Middle frontal gyrus (tissue), 1 donor: ENCODE results near the gene SORCS2.
A peak's percentile ranks its signal among the peaks of the same experiment; 100 is the strongest.

Experiments
- DNase-seq: peaks from one replicate; pipeline ENCODE4 v3.0.0-alpha.2; 2015; ENCODE audit warnings: low spot score; ENCODE audit errors: extremely low spot score

Gene SORCS2

DNA sequence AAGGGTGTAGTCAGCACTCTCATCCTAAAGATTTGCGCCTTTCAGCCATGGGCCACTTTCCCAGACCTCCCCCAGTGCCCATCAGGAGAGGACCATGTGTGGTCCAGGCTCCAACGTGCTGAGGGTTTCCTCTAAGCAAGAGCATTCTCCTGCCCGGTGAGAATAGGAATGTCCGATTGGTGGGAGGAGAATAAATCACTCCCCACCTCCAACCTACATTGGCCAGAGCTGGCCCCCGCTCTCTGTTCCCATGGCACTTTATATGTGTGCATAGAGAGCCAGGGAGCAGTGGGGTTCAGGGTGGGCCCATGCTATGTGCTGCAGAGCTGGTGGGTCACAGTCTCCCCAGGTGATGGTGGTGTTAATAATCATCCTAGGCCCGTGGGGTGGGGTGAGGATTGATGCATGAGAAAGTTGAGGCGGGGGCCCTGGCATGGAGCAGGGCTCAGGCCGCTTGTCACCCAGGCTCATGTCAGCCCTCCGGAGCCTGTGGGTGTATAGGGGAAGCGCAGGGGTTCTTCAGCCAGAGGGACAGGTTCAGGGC is 6.8 kb upstream of the SORCS2 start:
- DNase-seq = no peak

GRCh38 chr4:7186031-7186430 is 6.3 kb upstream of the SORCS2 start:
- no peak for DNase-seq

GRCh38 chr4:7186516-7187167 is 5.7 kb upstream of the SORCS2 start:
- DNase-seq = no peak

DNA sequence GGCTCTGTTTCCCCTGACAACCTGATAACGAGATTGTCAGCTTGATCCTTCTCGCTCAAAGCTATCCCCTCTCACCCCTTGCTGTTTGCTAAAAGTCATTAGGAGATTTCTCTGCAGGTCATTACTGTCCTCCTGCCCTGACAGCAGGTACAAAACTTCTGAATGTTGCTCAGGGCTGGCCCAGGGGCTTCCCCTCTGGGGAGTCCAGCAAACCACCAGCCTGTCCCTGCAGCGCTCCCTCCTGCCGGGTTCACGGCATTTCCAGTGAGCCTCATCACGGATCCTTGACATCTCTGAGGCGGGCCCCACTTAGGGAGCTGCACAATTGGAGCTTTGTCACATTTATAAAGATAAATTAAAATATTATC is 5.2 kb upstream of the SORCS2 start:
- DNase-seq = no peak

GRCh38 chr4:7187691-7188090 is 4.6 kb upstream of the SORCS2 start:
- DNase-seq = no peak

DNA sequence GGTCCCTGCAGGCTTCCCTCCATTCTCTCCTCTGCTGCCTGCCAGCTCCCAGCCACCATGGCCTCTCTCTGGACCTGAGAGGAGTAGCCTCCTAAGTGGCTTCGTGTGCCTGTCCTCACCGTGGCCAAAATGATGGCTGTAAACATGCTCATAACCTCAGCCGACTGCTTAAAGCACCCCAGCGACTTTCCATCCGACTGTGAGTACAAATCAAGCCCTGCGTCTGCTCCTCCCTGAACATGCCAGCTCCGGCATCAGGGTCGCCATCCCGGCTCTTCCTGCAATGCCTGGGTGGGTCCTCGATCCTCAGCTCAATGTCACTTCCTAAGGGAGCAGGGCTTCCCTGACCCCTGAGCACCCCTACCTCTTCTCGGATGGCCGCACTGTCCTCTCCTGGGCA is 3.3 kb upstream of the SORCS2 start:
- no peak for DNase-seq

GRCh38 chr4:7189475-7190277 is 2.7 kb upstream of the SORCS2 start:
- DNase-seq = no peak

- no peak for DNase-seq
These were observed 2.1 kb upstream of the SORCS2 start for GRCh38 chr4:7190278-7190594.

DNA sequence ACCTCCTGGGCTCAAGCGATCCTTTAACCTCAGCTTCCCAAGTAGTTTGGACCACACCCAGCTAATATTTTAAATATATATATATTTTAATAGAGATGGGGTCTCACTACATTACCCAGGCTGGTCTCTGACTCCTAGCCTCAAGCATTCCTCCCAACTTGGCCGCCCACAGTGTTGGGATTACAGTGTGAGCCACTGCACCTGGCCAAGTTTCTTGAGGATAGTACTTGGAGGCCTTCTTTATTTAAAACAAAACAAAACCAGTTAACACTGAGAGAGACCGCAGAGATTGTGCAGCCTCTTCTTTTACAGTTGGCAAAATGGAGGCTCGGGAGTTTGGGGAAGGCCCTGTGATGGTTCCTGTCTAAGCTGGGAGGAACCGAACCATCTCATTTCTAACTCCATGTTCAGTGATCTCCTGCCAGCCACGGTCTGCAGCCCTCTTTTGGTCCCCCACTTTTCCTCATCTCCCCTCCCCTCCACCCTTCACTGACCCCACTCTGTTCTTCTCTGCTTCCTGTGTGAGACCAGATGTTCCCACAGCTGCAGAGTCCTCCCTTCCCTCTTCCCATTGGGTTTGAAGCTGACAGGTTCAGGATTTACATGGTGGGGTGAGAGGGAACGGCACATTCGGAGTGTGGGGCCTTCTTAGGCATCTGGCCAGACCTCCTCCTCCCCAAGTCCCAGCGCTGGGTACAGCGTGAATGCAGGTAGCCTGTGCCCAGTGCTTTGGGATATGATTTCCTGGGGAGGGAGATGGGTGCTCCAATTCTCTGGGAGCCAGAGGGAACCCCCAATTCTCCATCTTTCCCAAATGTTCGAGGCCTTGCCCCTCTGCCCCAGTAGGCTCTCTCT is 1.4 kb upstream of the SORCS2 start:
- DNase-seq = no peak

DNA sequence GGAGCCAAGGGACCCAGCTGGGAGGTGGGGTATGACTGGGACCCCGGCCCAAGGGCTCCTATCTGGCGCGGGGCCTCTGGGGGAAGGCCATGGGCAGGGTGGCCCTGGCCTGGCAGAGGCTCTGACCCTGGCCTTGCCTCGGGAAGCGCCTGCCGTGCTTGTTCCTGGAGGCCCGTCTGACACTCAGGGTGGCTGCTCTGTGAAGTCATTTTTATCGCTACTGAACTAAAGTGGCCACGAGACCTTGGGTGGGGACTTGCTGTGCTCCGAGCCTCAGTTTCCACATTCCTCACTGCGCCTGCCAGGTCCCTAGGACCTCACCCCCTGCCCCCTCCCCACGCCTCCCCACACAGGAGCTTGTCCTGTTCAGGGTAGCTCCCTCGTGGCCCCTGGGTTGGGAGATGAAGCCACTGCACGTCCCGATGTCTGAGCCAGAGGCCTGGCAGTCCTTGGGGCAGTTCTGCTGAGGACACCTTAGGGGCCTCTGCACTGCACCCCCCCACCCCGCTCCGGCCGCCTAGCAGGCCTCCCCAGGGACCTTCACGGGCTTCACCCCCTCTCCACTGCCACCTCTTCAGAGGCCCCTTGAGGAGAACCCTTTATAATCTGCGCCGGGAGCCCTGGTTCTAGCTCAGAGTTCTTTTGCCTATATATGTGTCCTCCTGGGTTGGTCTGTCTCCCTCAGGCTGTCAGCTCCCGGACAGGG is 639 bp upstream of the SORCS2 start:
- no peak for DNase-seq

DNA sequence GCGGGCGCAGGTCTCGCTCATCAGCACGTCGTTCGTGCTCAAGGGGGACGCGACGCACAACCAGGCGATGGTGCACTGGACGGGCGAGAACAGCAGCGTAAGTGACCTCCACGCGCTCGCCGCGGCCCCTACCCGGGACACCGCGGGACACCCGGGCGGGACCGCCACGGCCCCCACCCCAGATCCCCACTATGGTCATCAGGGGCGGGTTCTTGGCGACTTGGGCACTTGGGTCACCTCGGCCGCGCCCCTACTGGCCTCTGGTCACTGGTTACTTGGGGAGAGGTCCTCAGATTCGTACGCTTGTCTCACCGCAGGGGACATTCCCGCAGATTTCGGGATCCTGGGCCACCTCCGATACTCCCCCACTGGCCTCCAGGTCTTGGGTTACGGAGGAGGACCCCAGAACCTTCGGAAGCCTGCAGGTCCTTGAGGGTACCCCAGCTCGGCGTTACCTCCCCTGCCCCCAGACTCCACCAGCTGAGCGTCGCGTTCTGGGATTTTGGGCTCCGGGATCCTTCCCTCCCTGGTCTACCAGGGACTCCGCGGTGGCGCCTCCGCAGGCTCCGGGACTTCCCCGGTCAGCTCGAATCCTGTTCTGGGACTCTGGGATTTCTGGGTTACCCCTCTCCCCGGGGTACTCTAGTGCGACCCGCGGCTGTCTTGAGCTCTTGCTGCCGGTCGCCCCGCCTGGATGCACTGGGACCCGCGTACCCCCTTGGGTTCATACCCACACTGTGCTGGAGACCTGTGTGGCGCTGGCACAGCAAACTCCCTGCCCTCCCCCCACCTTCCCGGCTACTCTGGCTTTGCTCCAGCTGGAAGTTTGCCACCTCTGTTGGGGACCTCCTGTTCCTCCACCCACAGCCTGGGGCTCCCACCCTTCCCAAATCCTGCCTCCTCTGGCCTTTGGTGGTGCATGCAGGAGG is 956 bp downstream of the SORCS2 start:
- DNase-seq = no peak

DNA sequence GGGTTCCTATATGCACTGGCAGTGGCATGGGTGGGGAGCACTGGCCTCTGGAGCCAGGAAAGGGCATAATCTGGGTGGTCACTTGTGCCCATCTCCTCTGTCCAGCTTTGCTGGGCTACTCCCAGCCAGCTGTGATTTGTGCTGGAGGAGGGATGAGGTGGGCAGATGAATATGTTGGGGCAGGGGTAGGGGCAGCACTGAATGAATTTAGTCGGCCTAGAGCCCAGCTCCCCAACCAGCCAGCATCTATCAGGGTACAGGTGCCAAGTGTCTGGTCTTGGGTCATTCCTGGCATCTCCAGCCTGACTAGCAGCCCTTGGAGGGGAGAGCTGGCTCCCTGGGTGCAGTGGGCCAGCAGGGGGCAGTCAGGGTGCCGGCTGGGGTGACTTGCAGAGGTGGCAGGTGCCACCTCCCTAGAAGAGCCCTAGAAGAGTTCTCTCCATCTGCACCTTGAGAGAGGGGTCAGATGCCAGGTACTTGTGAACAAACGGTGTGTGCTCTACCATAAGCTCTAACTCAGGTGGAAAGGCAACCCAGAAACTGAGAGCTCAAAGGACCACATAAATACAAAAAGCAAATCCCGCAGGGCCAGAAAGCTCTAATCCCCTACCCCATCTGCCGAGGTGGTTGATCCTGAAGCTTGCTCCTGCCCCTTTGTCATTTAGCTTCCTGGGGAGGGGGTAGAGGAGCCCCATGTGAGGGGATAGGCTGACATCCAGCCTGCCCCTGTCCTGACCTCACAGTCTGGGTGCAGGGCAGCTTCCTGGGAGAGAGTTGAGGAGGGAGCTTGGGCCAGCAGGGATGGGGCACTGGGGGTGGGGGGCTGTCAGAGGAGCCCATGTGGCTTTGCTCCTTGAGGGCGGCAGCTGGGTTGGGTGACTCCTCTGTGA is 2.2 kb downstream of the SORCS2 start:
- DNase-seq = no peak

GRCh38 chr4:7195141-7195515 is 2.8 kb downstream of the SORCS2 start:
- DNase-seq = no peak

DNA sequence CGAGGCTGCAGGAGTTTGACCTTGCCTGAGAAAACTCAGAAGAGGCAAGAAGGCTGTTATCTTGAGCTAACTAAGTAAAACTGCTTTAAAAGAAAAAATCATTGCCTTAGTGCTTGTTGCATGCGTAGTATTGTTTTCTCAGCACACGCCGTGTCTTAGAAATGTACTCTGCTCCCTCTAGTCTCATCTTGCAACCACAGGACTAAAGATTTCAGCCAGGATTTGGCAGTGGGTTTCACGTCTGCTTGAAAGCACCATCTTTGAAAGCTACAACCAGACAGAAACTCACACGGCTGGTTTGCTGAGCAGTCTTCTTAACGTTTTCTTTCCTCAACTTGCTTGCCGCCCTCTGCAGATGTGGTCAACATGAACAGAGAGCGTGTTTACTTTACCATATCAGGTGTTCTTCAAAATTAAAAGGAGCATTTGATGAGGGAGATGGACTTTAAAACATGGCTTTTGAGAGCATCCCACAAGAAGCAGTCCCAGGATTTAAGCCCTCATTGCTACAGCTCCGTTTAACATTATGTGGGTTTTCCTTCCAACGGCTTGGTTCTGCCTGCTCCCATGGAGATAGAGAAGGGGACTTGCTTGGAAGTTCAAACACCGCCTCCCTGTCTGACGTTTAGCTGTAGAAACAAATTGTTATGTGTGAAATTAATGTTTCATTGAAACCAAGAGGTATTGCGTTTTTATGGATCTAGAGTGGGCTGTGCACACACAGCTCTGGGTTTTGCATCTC is 3.4 kb downstream of the SORCS2 start:
- peak; percentile 5 for DNase-seq

DNA sequence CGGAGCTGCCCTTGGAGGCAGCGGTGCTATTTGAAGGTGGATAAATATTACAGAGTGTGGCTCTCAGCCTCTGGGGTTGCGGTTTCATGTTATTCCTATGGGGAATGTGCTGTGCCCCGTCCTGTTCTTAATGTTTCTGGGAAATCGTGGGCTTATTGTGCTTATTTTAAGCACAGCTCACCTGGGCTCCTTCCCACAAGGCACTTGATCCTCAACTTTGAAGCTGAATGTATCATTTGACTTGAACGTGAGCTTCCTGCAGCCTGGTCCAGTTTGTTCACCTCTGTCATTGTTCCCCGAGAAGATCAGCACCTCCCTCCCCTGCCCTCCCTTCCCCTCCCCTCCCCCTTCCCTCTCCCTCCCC is 3.9 kb downstream of the SORCS2 start:
- DNase-seq = no peak

- no peak for DNase-seq
These were observed 4.4 kb downstream of the SORCS2 start for GRCh38 chr4:7196736-7197135.

GRCh38 chr4:7197910-7198309 is 5.6 kb downstream of the SORCS2 start:
- no peak for DNase-seq

DNA sequence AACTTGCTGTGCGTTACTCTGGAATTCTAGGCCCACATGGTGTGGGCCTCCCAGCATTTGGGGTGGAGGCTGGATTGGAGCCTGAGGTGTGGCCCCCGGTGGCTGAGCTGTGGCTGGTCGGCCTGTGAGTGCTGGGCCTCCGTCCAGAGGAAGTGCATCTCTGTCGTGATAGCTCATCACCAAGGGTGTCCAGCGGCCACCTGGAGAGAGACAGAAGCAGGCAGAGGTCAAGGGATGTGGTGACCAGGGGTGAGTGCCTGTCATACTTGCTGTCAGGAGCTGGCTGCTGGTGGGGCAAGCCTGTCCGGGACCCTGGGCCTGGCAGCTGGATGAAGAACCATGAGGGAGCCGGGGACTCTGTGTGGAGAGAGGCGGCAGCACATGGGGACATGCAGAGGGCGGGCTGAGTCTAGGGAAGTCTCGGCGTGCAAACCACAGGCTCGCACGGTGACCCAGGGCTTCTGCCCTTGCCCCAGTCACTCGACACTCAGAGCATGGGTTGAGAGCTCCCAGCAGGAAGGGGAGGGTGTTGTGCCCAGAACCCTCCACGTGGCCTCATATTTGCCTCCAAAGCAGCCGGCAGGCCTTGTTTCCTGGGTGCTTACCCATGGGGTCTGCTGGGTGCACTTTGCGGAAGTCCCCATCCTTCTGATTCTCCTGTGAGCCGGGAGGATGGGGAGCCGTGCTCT is 6.2 kb downstream of the SORCS2 start:
- DNase-seq = no peak
